ENCODE measurements around the gene LRRC8A. TPM values are rescaled to one million over a fixed set of nuclear protein-coding genes. Genes with fewer than 3 reads are reported as not detected.

LRRC8A gene
- total and polyA plus RNA-seq, 2 of the 13 experiments (the other 11 are each of a cell fraction or from before 2014, with no cell fraction given): 16.1 to 40.6 TPM

DNA sequence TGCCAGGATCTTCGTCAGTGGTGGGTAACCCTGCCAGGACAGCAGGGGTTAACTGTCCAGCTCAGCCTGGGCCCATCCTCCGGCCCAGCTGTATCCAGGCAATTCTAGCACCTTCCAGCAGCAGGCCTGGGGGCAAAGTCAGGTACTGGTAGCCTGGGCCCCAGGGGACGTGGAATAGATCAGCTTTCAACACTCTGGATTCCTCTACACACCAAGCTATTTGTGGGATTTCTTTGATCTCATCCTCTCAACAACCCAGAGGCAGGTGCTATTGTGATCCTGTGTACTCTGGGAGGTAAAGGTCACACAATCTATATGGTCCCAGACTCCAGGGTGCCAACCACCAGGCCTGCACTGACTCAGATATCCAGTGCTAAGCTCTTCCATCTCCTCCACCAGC is 43.6 kb upstream of the LRRC8A start (continued):
- TF ChIP-seq, protein P1, sequence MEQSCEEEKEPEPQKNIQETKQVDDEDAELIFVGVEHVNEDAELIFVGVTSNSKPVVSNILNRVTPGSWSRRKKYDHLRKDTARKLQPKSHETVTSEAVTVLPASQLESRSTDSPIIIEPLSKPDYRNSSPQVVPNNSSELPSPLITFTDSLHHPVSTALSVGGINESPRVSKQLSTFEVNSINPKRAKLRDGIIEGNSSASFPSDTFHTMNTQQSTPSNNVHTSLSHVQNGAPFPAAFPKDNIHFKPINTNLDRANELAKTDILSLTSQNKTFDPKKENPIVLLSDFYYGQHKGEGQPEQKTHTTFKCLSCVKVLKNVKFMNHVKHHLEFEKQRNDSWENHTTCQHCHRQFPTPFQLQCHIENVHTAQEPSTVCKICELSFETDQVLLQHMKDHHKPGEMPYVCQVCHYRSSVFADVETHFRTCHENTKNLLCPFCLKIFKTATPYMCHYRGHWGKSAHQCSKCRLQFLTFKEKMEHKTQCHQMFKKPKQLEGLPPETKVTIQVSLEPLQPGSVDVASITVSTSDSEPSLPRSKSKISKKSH (CRISPR knock-in tag; IDR thresholded peaks at IDR 0.05; ENCODE audit: borderline replicate concordance): 0 out of 2 replicates have a peak, but pooled peaks have one; percentile 35
- TF ChIP-seq, protein P2, sequence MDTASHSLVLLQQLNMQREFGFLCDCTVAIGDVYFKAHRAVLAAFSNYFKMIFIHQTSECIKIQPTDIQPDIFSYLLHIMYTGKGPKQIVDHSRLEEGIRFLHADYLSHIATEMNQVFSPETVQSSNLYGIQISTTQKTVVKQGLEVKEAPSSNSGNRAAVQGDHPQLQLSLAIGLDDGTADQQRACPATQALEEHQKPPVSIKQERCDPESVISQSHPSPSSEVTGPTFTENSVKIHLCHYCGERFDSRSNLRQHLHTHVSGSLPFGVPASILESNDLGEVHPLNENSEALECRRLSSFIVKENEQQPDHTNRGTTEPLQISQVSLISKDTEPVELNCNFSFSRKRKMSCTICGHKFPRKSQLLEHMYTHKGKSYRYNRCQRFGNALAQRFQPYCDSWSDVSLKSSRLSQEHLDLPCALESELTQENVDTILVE (CRISPR knock-in tag; IDR thresholded peaks at IDR 0.05): 0 out of 2 replicates have a peak, but pooled peaks have one; percentile 28
- no peak for TF ChIP-seq ZNF567 (CRISPR knock-in tag; IDR thresholded peaks at IDR 0.05; ENCODE audit: borderline replicate concordance)
- TF ChIP-seq, protein P3, sequence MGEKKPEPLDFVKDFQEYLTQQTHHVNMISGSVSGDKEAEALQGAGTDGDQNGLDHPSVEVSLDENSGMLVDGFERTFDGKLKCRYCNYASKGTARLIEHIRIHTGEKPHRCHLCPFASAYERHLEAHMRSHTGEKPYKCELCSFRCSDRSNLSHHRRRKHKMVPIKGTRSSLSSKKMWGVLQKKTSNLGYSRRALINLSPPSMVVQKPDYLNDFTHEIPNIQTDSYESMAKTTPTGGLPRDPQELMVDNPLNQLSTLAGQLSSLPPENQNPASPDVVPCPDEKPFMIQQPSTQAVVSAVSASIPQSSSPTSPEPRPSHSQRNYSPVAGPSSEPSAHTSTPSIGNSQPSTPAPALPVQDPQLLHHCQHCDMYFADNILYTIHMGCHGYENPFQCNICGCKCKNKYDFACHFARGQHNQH (CRISPR knock-in tag; IDR thresholded peaks at IDR 0.05): peak; percentile 59; the same call in 1 of the 2 replicates
- TF ChIP-seq, protein P4, sequence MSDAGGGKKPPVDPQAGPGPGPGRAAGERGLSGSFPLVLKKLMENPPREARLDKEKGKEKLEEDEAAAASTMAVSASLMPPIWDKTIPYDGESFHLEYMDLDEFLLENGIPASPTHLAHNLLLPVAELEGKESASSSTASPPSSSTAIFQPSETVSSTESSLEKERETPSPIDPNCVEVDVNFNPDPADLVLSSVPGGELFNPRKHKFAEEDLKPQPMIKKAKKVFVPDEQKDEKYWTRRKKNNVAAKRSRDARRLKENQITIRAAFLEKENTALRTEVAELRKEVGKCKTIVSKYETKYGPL (CRISPR knock-in tag; IDR thresholded peaks at IDR 0.05): no peak
- TF ChIP-seq, protein P5, sequence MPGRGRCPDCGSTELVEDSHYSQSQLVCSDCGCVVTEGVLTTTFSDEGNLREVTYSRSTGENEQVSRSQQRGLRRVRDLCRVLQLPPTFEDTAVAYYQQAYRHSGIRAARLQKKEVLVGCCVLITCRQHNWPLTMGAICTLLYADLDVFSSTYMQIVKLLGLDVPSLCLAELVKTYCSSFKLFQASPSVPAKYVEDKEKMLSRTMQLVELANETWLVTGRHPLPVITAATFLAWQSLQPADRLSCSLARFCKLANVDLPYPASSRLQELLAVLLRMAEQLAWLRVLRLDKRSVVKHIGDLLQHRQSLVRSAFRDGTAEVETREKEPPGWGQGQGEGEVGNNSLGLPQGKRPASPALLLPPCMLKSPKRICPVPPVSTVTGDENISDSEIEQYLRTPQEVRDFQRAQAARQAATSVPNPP (CRISPR knock-in tag; IDR thresholded peaks at IDR 0.05): no peak
- TF ChIP-seq, protein P6, sequence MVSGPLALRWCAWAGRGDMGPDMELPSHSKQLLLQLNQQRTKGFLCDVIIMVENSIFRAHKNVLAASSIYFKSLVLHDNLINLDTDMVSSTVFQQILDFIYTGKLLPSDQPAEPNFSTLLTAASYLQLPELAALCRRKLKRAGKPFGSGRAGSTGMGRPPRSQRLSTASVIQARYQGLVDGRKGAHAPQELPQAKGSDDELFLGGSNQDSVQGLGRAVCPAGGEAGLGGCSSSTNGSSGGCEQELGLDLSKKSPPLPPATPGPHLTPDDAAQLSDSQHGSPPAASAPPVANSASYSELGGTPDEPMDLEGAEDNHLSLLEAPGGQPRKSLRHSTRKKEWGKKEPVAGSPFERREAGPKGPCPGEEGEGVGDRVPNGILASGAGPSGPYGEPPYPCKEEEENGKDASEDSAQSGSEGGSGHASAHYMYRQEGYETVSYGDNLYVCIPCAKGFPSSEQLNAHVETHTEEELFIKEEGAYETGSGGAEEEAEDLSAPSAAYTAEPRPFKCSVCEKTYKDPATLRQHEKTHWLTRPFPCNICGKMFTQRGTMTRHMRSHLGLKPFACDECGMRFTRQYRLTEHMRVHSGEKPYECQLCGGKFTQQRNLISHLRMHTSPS (CRISPR knock-in tag; IDR thresholded peaks at IDR 0.05; ENCODE audit: low read depth): peak; percentile 86; the same call in 1 of the 2 replicates
- no peak for TF ChIP-seq SOX6 (IDR thresholded peaks at IDR 0.05)
- TF ChIP-seq SOX6 (CRISPR knock-in tag; IDR thresholded peaks at IDR 0.05): peak; percentile 96
- no peak for TF ChIP-seq ZNF260 (CRISPR knock-in tag; IDR thresholded peaks at IDR 0.05; ENCODE audit: borderline replicate concordance, low read depth)
- no peak for TF ChIP-seq TBL1XR1 (IDR thresholded peaks at IDR 0.05; ENCODE audit: borderline replicate concordance, low read length, partially characterized antibody)
- TF ChIP-seq, protein P7, sequence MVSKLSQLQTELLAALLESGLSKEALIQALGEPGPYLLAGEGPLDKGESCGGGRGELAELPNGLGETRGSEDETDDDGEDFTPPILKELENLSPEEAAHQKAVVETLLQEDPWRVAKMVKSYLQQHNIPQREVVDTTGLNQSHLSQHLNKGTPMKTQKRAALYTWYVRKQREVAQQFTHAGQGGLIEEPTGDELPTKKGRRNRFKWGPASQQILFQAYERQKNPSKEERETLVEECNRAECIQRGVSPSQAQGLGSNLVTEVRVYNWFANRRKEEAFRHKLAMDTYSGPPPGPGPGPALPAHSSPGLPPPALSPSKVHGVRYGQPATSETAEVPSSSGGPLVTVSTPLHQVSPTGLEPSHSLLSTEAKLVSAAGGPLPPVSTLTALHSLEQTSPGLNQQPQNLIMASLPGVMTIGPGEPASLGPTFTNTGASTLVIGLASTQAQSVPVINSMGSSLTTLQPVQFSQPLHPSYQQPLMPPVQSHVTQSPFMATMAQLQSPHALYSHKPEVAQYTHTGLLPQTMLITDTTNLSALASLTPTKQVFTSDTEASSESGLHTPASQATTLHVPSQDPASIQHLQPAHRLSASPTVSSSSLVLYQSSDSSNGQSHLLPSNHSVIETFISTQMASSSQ (IDR thresholded peaks at IDR 0.05; ENCODE audit: low read depth): no peak
- TF ChIP-seq, protein P7 (CRISPR knock-in tag; IDR thresholded peaks at IDR 0.05; ENCODE audit: borderline replicate concordance): no peak
